Panc1 (cell line): ENCODE measurements around the gene WNT5A. TPM values are rescaled to one million over a fixed set of nuclear protein-coding genes. Genes with fewer than 3 reads are reported as not detected.

Experiments used
- ATAC-seq: fragments of 200-7000 bp; cut with Tn5 transposase; 2 replicates; pipeline ENCODE4 v1.9.1; 2020; ENCODE audit warnings: mild to moderate bottlenecking, moderate library complexity
- BruUV-seq: library from RNA; stranded (reverse); fragments of 400-500 nt; replicated peaks from 2 replicates; lab custom pipeline; 2021; lab: Mats Ljungman, UMichigan
- CTCF ChIA-PET: fragments of 300-600 bp; sonication (Branson Sonifier 250); formaldehyde crosslinking; loops from one replicate; lab custom pipeline; 2022; ENCODE audit warnings: antibody characterized with exemption; lab: Charles Lee
- POLR2A ChIA-PET: fragments of 300-600 bp; sonication (Branson Sonifier 250); formaldehyde crosslinking; loops from one replicate; lab custom pipeline; 2022; ENCODE audit warnings: antibody characterized with exemption; lab: Charles Lee
- DNase-seq: peaks from one replicate; pipeline ENCODE4 v3.0.0-alpha.2; 2010; ENCODE audit warnings: low read depth, low spot score
- H3K27ac ChIP-seq: 2 replicates; pipeline ENCODE4 v1.5.1; 2011; ENCODE audit warnings: mild to moderate bottlenecking, low read length, inconsistent platforms
- H3K27me3 ChIP-seq: fragments of 200-500 bp; sonication (Bioruptor generic); 2 replicates; pipeline ENCODE4 v1.6.0; 2014; ENCODE audit warnings: low read length, inconsistent platforms; ENCODE audit not compliant: control insufficient read depth, insufficient read depth
- H3K36me3 ChIP-seq: fragments of 200-500 bp; sonication (Bioruptor generic); 2 replicates; pipeline ENCODE4 v1.5.1; 2014; ENCODE audit warnings: inconsistent platforms, mild to moderate bottlenecking, low read length, moderate library complexity; ENCODE audit not compliant: control insufficient read depth, insufficient read depth
- H3K4me1 ChIP-seq: 2 replicates; pipeline ENCODE4 v1.5.1; 2011; ENCODE audit warnings: inconsistent platforms, mild to moderate bottlenecking, low read length, moderate library complexity; ENCODE audit not compliant: control insufficient read depth, insufficient read depth
- H3K4me3 ChIP-seq, 2 experiments: 2 replicates each; pipeline ENCODE4 v1.5.1; 2011 to 2012; ENCODE audit warnings: low read depth in 2 of 2, low read length in 2 of 2, mild to moderate bottlenecking in 2 of 2, inconsistent platforms in 1 of 2, moderate library complexity in 1 of 2
- H3K9me3 ChIP-seq: fragments of 200-500 bp; sonication (Bioruptor generic); 2 replicates; pipeline ENCODE4 v1.5.1; 2014; ENCODE audit warnings: low read depth, mild to moderate bottlenecking, inconsistent platforms, low read length, moderate library complexity; ENCODE audit not compliant: control insufficient read depth, insufficient read depth
- CTCF ChIP-seq: fragments of 450-650 bp; IDR thresholded peaks from 2 replicates; pipeline ENCODE4 v1.5.1; 2017; ENCODE audit warnings: mild to moderate bottlenecking
- POLR2AphosphoS5 ChIP-seq: IDR thresholded peaks from 2 replicates; pipeline ENCODE4 v1.6.1; 2012; ENCODE audit warnings: mild to moderate bottlenecking, low read depth, low read length, moderate library complexity
- REST ChIP-seq, 2 experiments: IDR thresholded peaks; 2 replicates each; pipeline ENCODE4 v1.6.1; 2011 to 2012; ENCODE audit warnings: low read depth in 2 of 2, control low read depth in 1 of 2, low read length in 1 of 2, mild to moderate bottlenecking in 1 of 2, moderate library complexity in 1 of 2; ENCODE audit not compliant: insufficient read depth in 1 of 2
- SIN3A ChIP-seq: IDR thresholded peaks from 2 replicates; pipeline ENCODE4 v1.6.1; 2012; ENCODE audit warnings: low read depth, mild to moderate bottlenecking, low read length, moderate library complexity, borderline replicate concordance; ENCODE audit not compliant: insufficient read depth
- TCF7L2 ChIP-seq: IDR thresholded peaks from 2 replicates; pipeline ENCODE4 v1.6.1; 2011; ENCODE audit warnings: mild to moderate bottlenecking, low read depth, low read length, inconsistent platforms
- in situ Hi-C: cut with HindIII; loops from 2 replicates; pipeline ENCODE4 v1.10.0; 2016; ENCODE audit warnings: low sequenced_read_pairs, low pct_unique_long_range_greater_than_20kb
- intact Hi-C: fragments of 100-400 bp; cut with micrococcal nuclease; formaldehyde crosslinking; loops from one replicate; pipeline ENCODE4 v1.10.0; 2022; ENCODE audit not compliant: unreplicated experiment
- total RNA-seq: library from RNA; stranded (reverse); gene quantifications from one replicate; pipeline ENCODE4 v1.2.1, GENCODE V29; 2021; ENCODE audit not compliant: unreplicated experiment

Gene WNT5A
- total RNA-seq, 1 experiment from 2014 or later = 0.54 TPM

GRCh38 chr3:55455915-55456314 lies 31.2 kb downstream of the WNT5A start:
- in situ Hi-C loops (no loop called here), intact Hi-C loops (no loop called here)
- H3K4me3 ChIP-seq = no peak overlapping the region
- DNase-seq (no peak), ATAC-seq (no peak)
- no peak for TF ChIP-seq REST (IDR thresholded peaks at IDR 0.05; ENCODE audit: insufficient read depth in 1 of 2, low read depth in 2 of 2, low read length in 1 of 2)
- no peak for TF ChIP-seq SIN3A
- TF ChIP-seq CTCF = no peak
- TF ChIP-seq TCF7L2 = no peak
- TF ChIP-seq POLR2AphosphoS5 = no peak
- no peak overlapping the region for H3K27ac ChIP-seq
- no peaks in the 10 kb centered on the region for H3K36me3 ChIP-seq
- H3K27me3 ChIP-seq = no peaks in the 10 kb centered on the region
- no TSS peak for BruUV-seq
- ChIA-PET CTCF (no interaction called here), POLR2A (no interaction called here)
- no peaks in the 10 kb centered on the region for H3K4me1 ChIP-seq
- H3K9me3 ChIP-seq = no peaks in the 10 kb centered on the region

- H3K36me3 ChIP-seq = no peaks in the 10 kb centered on the region
- no peaks in the 10 kb centered on the region for H3K27me3 ChIP-seq
- intact Hi-C loops (no loop called here), in situ Hi-C loops (no loop called here)
- H3K27ac ChIP-seq = no peak overlapping the region
- H3K9me3 ChIP-seq = no peaks in the 10 kb centered on the region
- DNase-seq (no peak), ATAC-seq (no peak)
- H3K4me3 ChIP-seq = no peak overlapping the region
- BruUV-seq = no TSS peak
- no peaks in the 10 kb centered on the region for H3K4me1 ChIP-seq
- CTCF ChIA-PET = no interaction called here
- TF ChIP-seq SIN3A (no peak), REST (IDR thresholded peaks at IDR 0.05; ENCODE audit: insufficient read depth in 1 of 2, low read depth in 2 of 2, low read length in 1 of 2) (no peak), POLR2AphosphoS5 (no peak), TCF7L2 (no peak), CTCF (no peak)
- POLR2A ChIA-PET = no interaction called here
These were observed 32.5 kb downstream of the WNT5A start for GRCh38 chr3:55454611-55455010.
